Neural crest cell (in vitro differentiated cells): ENCODE measurements around the gene ENGASE. TPM values are rescaled to one million over a fixed set of nuclear protein-coding genes. Genes with fewer than 3 reads are reported as not detected.

Experiments
- DNase-seq: peaks from one replicate; pipeline ENCODE4 v3.0.0; 2021; ENCODE audit warnings: low read depth, mixed read lengths, low spot score
- H3K27ac Mint-ChIP-seq: one replicate; pipeline ENCODE4 v1.8.0; 2021; ENCODE audit warnings: mild to moderate bottlenecking, mixed read lengths; ENCODE audit not compliant: unreplicated experiment
- H3K27me3 Mint-ChIP-seq: 2 replicates; pipeline ENCODE4 v1.8.0; 2021; ENCODE audit warnings: low read depth, mild to moderate bottlenecking, mixed read lengths
- H3K36me3 Mint-ChIP-seq: 2 replicates; pipeline ENCODE4 v1.8.0; 2021; ENCODE audit warnings: low read depth, mild to moderate bottlenecking, mixed read lengths
- H3K4me1 Mint-ChIP-seq: 2 replicates; pipeline ENCODE4 v1.8.0; 2021; ENCODE audit warnings: mixed read lengths
- H3K4me3 Mint-ChIP-seq: one replicate; pipeline ENCODE4 v1.8.0; 2021; ENCODE audit warnings: mild to moderate bottlenecking, mixed read lengths
- H3K9me3 Mint-ChIP-seq: 2 replicates; pipeline ENCODE4 v1.8.0; 2021; ENCODE audit warnings: mixed read lengths
- CTCF ChIP-seq: fragments of 200-600 bp; sonication (generic); conservative IDR thresholded peaks from 2 replicates; pipeline ENCODE4 v1.5.0; 2021; ENCODE audit warnings: antibody characterized with exemption, mild to moderate bottlenecking
- total RNA-seq: library from RNA; stranded (reverse); gene quantifications from 2 replicates; pipeline ENCODE4 v1.2.1, GENCODE V29; 2021

ENGASE gene
- total RNA-seq, 1 donor from 2014 or later: 52.6 TPM

GRCh38 chr17:79108232-79108850 lies 33.7 kb downstream of the ENGASE start:
- no peak for TF ChIP-seq CTCF
- H3K9me3 Mint-ChIP-seq: no peaks in the 10 kb centered on the region
- DNase-seq: no peak
- peaks cover 3% of the 10 kb centered on the region for H3K27me3 Mint-ChIP-seq
- no peaks in the 10 kb centered on the region for H3K4me1 Mint-ChIP-seq
- no peaks in the 10 kb centered on the region for H3K36me3 Mint-ChIP-seq
- H3K27ac Mint-ChIP-seq: no peak overlapping the region
- no peak overlapping the region for H3K4me3 Mint-ChIP-seq

GRCh38 chr17:79108870-79109269 lies 34.2 kb downstream of the ENGASE start:
- TF ChIP-seq CTCF: no peak
- H3K4me3 Mint-ChIP-seq: no peak overlapping the region
- H3K9me3 Mint-ChIP-seq: no peaks in the 10 kb centered on the region
- no peak for DNase-seq
- no peak overlapping the region for H3K27ac Mint-ChIP-seq
- no peaks in the 10 kb centered on the region for H3K36me3 Mint-ChIP-seq
- no peaks in the 10 kb centered on the region for H3K4me1 Mint-ChIP-seq
- H3K27me3 Mint-ChIP-seq: peaks cover 3% of the 10 kb centered on the region

- no peaks in the 10 kb centered on the region for H3K4me1 Mint-ChIP-seq
- no peak overlapping the region for H3K4me3 Mint-ChIP-seq
- H3K27me3 Mint-ChIP-seq: peaks cover 3% of the 10 kb centered on the region
- no peaks in the 10 kb centered on the region for H3K36me3 Mint-ChIP-seq
- no peak for DNase-seq
- no peak overlapping the region for H3K27ac Mint-ChIP-seq
- H3K9me3 Mint-ChIP-seq: no peaks in the 10 kb centered on the region
- peak; percentile 26 for TF ChIP-seq CTCF
These were observed 35.0 kb downstream of the ENGASE start for GRCh38 chr17:79109584-79109983.

- TF ChIP-seq CTCF: no peak
- H3K27ac Mint-ChIP-seq: no peak overlapping the region
- H3K9me3 Mint-ChIP-seq: no peaks in the 10 kb centered on the region
- H3K36me3 Mint-ChIP-seq: no peaks in the 10 kb centered on the region
- no peaks in the 10 kb centered on the region for H3K4me1 Mint-ChIP-seq
- H3K4me3 Mint-ChIP-seq: no peak overlapping the region
- H3K27me3 Mint-ChIP-seq: peaks cover 3% of the 10 kb centered on the region
- DNase-seq: no peak
These were observed 36.5 kb downstream of the ENGASE start for GRCh38 chr17:79111097-79111496.

- no peaks in the 10 kb centered on the region for H3K9me3 Mint-ChIP-seq
- no peaks in the 10 kb centered on the region for H3K4me1 Mint-ChIP-seq
- no peaks in the 10 kb centered on the region for H3K36me3 Mint-ChIP-seq
- no peak for DNase-seq
- H3K27me3 Mint-ChIP-seq: peaks cover 3% of the 10 kb centered on the region
- TF ChIP-seq CTCF: no peak
- no peak overlapping the region for H3K4me3 Mint-ChIP-seq
- H3K27ac Mint-ChIP-seq: no peak overlapping the region
These were observed 37.8 kb downstream of the ENGASE start for GRCh38 chr17:79112471-79112870.
